Measurements from ENCODE around the gene ALKBH5. TPM values are rescaled to one million over a fixed set of nuclear protein-coding genes. Genes with fewer than 3 reads are reported as not detected.

ALKBH5 gene
- 66.5 TPM for polyA plus RNA-seq (2013, experiment 1 of 4)
- 56.7 TPM for polyA plus RNA-seq (2013, experiment 2 of 4)
- polyA plus RNA-seq (2013, experiment 3 of 4) = 41.6 TPM
- 42.1 TPM for polyA plus RNA-seq (2013, experiment 4 of 4)

- Histone ChIP-seq H3K27me3 (ENCODE audit: control insufficient read depth, insufficient read depth, low read length, poor library complexity, severe bottlenecking) (no peaks in the 10 kb centered on the region), H3K27ac (ENCODE audit: insufficient read depth, low read depth, low read length, poor library complexity, severe bottlenecking) (peak within 1 kb of the TSS; percentile 97), H3K9me3 (ENCODE audit: control insufficient read depth, low read length) (no peaks in the 10 kb centered on the region), H3K4me3 (ENCODE audit: insufficient read depth, low read depth, low read length) (peak within 1 kb of the TSS; percentile 91), H3K36me3 (ENCODE audit: control insufficient read depth, insufficient read depth, low read length) (peaks cover 4% of the 10 kb centered on the region), H3K4me1 (ENCODE audit: control insufficient read depth, insufficient read depth, low read length) (peaks cover 22% of the 10 kb centered on the region)
- 0% methylated on average over 98 of the region's 98 CpGs for WGBS, 2 experiments
Measured at GRCh38 chr17:18183334-18184142, at the start of gene ALKBH5. TSS of gene ALKBH5 (plus strand) at chr17:18183828. CDS start at chr17:18184244, 416 bp downstream.

GRCh38 chr17:18136357-18136756 lies 47.3 kb upstream of the ALKBH5 start:
- Histone ChIP-seq H3K4me1 (ENCODE audit: control insufficient read depth, insufficient read depth, low read length) (peaks cover 6% of the 10 kb centered on the region), H3K27ac (ENCODE audit: insufficient read depth, low read depth, low read length, poor library complexity, severe bottlenecking) (no peak overlapping the region), H3K27me3 (ENCODE audit: control insufficient read depth, insufficient read depth, low read length, poor library complexity, severe bottlenecking) (no peaks in the 10 kb centered on the region), H3K9me3 (ENCODE audit: control insufficient read depth, low read length) (no peaks in the 10 kb centered on the region), H3K36me3 (ENCODE audit: control insufficient read depth, insufficient read depth, low read length) (no peaks in the 10 kb centered on the region), H3K4me3 (ENCODE audit: insufficient read depth, low read depth, low read length) (no peak overlapping the region)
- 90 to 92% methylated on average over 19 of the region's 19 CpGs for WGBS, 2 experiments

GRCh38 chr17:18138065-18138749 lies 45.4 kb upstream of the ALKBH5 start:
- WGBS, 2 experiments = 86% methylated on average over 8 of the region's 8 CpGs
- no peaks in the 10 kb centered on the region for H3K27me3 ChIP-seq (ENCODE audit: control insufficient read depth, insufficient read depth, low read length, poor library complexity, severe bottlenecking)

GRCh38 chr17:18139092-18139491 lies 44.5 kb upstream of the ALKBH5 start:
- 92 to 93% methylated on average over 2 of the region's 2 CpGs for WGBS, 2 experiments
- Histone ChIP-seq H3K27me3 (ENCODE audit: control insufficient read depth, insufficient read depth, low read length, poor library complexity, severe bottlenecking) (no peaks in the 10 kb centered on the region), H3K9me3 (ENCODE audit: control insufficient read depth, low read length) (no peaks in the 10 kb centered on the region), H3K27ac (ENCODE audit: insufficient read depth, low read depth, low read length, poor library complexity, severe bottlenecking) (no peak overlapping the region), H3K36me3 (ENCODE audit: control insufficient read depth, insufficient read depth, low read length) (no peaks in the 10 kb centered on the region), H3K4me1 (ENCODE audit: control insufficient read depth, insufficient read depth, low read length) (peaks cover 6% of the 10 kb centered on the region), H3K4me3 (ENCODE audit: insufficient read depth, low read depth, low read length) (no peak overlapping the region)

More at GRCh38 chr17:18138065-18138749, 45.4 kb upstream of the ALKBH5 start:
- Histone ChIP-seq H3K4me1 (ENCODE audit: control insufficient read depth, insufficient read depth, low read length) (peaks cover 6% of the 10 kb centered on the region), H3K36me3 (ENCODE audit: control insufficient read depth, insufficient read depth, low read length) (no peaks in the 10 kb centered on the region), H3K9me3 (ENCODE audit: control insufficient read depth, low read length) (no peaks in the 10 kb centered on the region), H3K4me3 (ENCODE audit: insufficient read depth, low read depth, low read length) (no peak overlapping the region), H3K27ac (ENCODE audit: insufficient read depth, low read depth, low read length, poor library complexity, severe bottlenecking) (no peak overlapping the region)

GRCh38 chr17:18139498-18139897 lies 44.1 kb upstream of the ALKBH5 start:
- H3K27me3 ChIP-seq (ENCODE audit: control insufficient read depth, insufficient read depth, low read length, poor library complexity, severe bottlenecking) = no peaks in the 10 kb centered on the region
- H3K4me3 ChIP-seq (ENCODE audit: insufficient read depth, low read depth, low read length) = no peak overlapping the region
- peaks cover 6% of the 10 kb centered on the region for H3K4me1 ChIP-seq (ENCODE audit: control insufficient read depth, insufficient read depth, low read length)
- H3K9me3 ChIP-seq (ENCODE audit: control insufficient read depth, low read length) = no peaks in the 10 kb centered on the region
- 89 to 91% methylated on average over 14 of the region's 14 CpGs for WGBS, 2 experiments
- H3K27ac ChIP-seq (ENCODE audit: insufficient read depth, low read depth, low read length, poor library complexity, severe bottlenecking) = no peak overlapping the region
- no peaks in the 10 kb centered on the region for H3K36me3 ChIP-seq (ENCODE audit: control insufficient read depth, insufficient read depth, low read length)

GRCh38 chr17:18139949-18140348 lies 43.7 kb upstream of the ALKBH5 start:
- H3K4me3 ChIP-seq (ENCODE audit: insufficient read depth, low read depth, low read length) = no peak overlapping the region
- H3K27ac ChIP-seq (ENCODE audit: insufficient read depth, low read depth, low read length, poor library complexity, severe bottlenecking) = no peak overlapping the region
- H3K4me1 ChIP-seq (ENCODE audit: control insufficient read depth, insufficient read depth, low read length) = peaks cover 6% of the 10 kb centered on the region
- no peaks in the 10 kb centered on the region for H3K36me3 ChIP-seq (ENCODE audit: control insufficient read depth, insufficient read depth, low read length)
- H3K9me3 ChIP-seq (ENCODE audit: control insufficient read depth, low read length) = no peaks in the 10 kb centered on the region
- no peaks in the 10 kb centered on the region for H3K27me3 ChIP-seq (ENCODE audit: control insufficient read depth, insufficient read depth, low read length, poor library complexity, severe bottlenecking)
- WGBS, 2 experiments = 77 to 80% methylated on average over 3 of the region's 3 CpGs

GRCh38 chr17:18140648-18141047 lies 43.0 kb upstream of the ALKBH5 start:
- WGBS, 2 experiments = 84 to 88% methylated on average over 3 of the region's 3 CpGs
- H3K27ac ChIP-seq (ENCODE audit: insufficient read depth, low read depth, low read length, poor library complexity, severe bottlenecking) = no peak overlapping the region
- no peaks in the 10 kb centered on the region for H3K36me3 ChIP-seq (ENCODE audit: control insufficient read depth, insufficient read depth, low read length)
- H3K9me3 ChIP-seq (ENCODE audit: control insufficient read depth, low read length) = no peaks in the 10 kb centered on the region
- H3K4me1 ChIP-seq (ENCODE audit: control insufficient read depth, insufficient read depth, low read length) = peaks cover 6% of the 10 kb centered on the region
- H3K4me3 ChIP-seq (ENCODE audit: insufficient read depth, low read depth, low read length) = no peak overlapping the region
- no peaks in the 10 kb centered on the region for H3K27me3 ChIP-seq (ENCODE audit: control insufficient read depth, insufficient read depth, low read length, poor library complexity, severe bottlenecking)

- Histone ChIP-seq H3K27ac (ENCODE audit: insufficient read depth, low read depth, low read length, poor library complexity, severe bottlenecking) (no peak overlapping the region), H3K9me3 (ENCODE audit: control insufficient read depth, low read length) (no peaks in the 10 kb centered on the region), H3K27me3 (ENCODE audit: control insufficient read depth, insufficient read depth, low read length, poor library complexity, severe bottlenecking) (no peaks in the 10 kb centered on the region), H3K4me3 (ENCODE audit: insufficient read depth, low read depth, low read length) (no peak overlapping the region), H3K4me1 (ENCODE audit: control insufficient read depth, insufficient read depth, low read length) (no peaks in the 10 kb centered on the region), H3K36me3 (ENCODE audit: control insufficient read depth, insufficient read depth, low read length) (no peaks in the 10 kb centered on the region)
- 60 to 61% methylated on average over 9 of the region's 9 CpGs for whole genome bisulfite sequencing, 2 experiments
Measured at GRCh38 chr17:18141210-18141803, 42.3 kb upstream of the ALKBH5 start.

- Histone ChIP-seq H3K4me3 (ENCODE audit: insufficient read depth, low read depth, low read length) (no peak overlapping the region), H3K9me3 (ENCODE audit: control insufficient read depth, low read length) (no peaks in the 10 kb centered on the region), H3K27ac (ENCODE audit: insufficient read depth, low read depth, low read length, poor library complexity, severe bottlenecking) (no peak overlapping the region), H3K4me1 (ENCODE audit: control insufficient read depth, insufficient read depth, low read length) (no peaks in the 10 kb centered on the region), H3K36me3 (ENCODE audit: control insufficient read depth, insufficient read depth, low read length) (no peaks in the 10 kb centered on the region), H3K27me3 (ENCODE audit: control insufficient read depth, insufficient read depth, low read length, poor library complexity, severe bottlenecking) (no peaks in the 10 kb centered on the region)
- WGBS, 2 experiments = 84 to 90% methylated on average over 3 of the region's 3 CpGs
Measured at GRCh38 chr17:18142417-18142816, 41.2 kb upstream of the ALKBH5 start.
